CD4-positive, alpha-beta T cell treated with Interferon alpha-2 for 1 hour (primary cell): ENCODE results near the gene MPV17.
"Not testable (repeated sequence)": the region's sequence is repeated elsewhere in the genome, so short reads cannot be mapped to it uniquely, and the experiment has no call there.

Experiments
- DNase-seq, 2 donors: peaks; one replicate each; pipeline ENCODE4 v3.0.0-alpha.2; 2020 to 2022

Gene MPV17

GRCh38 chr2:27322301-27322765 lies 564 bp downstream of the MPV17 start:
- DNase-seq, result peak in 1 of 2 donors; percentile 14

- no peak for DNase-seq
Measured at GRCh38 chr2:27320958-27321543, 1.8 kb downstream of the MPV17 start.

GRCh38 chr2:27319839-27320238 lies 3.1 kb downstream of the MPV17 start:
- not testable (repeated sequence) for DNase-seq

- no peak for DNase-seq
Measured at GRCh38 chr2:27316655-27317412, 6.1 kb downstream of the MPV17 start.

GRCh38 chr2:27315122-27315521 lies 7.8 kb downstream of the MPV17 start:
- no peak for DNase-seq

GRCh38 chr2:27314709-27315108 lies 8.2 kb downstream of the MPV17 start:
- DNase-seq, result no peak

GRCh38 chr2:27313882-27314645 lies 8.8 kb downstream of the MPV17 start:
- DNase-seq, result no peak

GRCh38 chr2:27312152-27312551 lies 10.7 kb downstream of the MPV17 start:
- DNase-seq, result no peak

GRCh38 chr2:27309651-27310050 lies 13.2 kb downstream of the MPV17 start:
- DNase-seq, result no peak

GRCh38 chr2:27308359-27308881 lies 14.5 kb downstream of the MPV17 start, which contains the start of gene UCN:
TSS of gene UCN (minus strand) at chr2:27308445. CDS start at chr2:27307895, 550 bp downstream.
- DNase-seq, result no peak

GRCh38 chr2:27307545-27308358 lies 15.1 kb downstream of the MPV17 start:
- no peak for DNase-seq

- no peak for DNase-seq
Measured at GRCh38 chr2:27307287-27307544, 15.7 kb downstream of the MPV17 start.

GRCh38 chr2:27306573-27307286 lies 16.2 kb downstream of the MPV17 start:
- peak in 1 of 2 donors; percentile 22 for DNase-seq

- no peak for DNase-seq
Measured at GRCh38 chr2:27306136-27306535, 16.8 kb downstream of the MPV17 start.

- no peak for DNase-seq
Measured at GRCh38 chr2:27305516-27305915, 17.4 kb downstream of the MPV17 start.

- no peak for DNase-seq
Measured at GRCh38 chr2:27304488-27305240, 18.2 kb downstream of the MPV17 start.

GRCh38 chr2:27303093-27304025 lies 19.5 kb downstream of the MPV17 start:
- peak; percentile 48 to 70 for DNase-seq

- DNase-seq, result not testable (repeated sequence)
Measured at GRCh38 chr2:27300606-27301005, 22.3 kb downstream of the MPV17 start.

- no peak for DNase-seq
Measured at GRCh38 chr2:27298391-27299080, 24.4 kb downstream of the MPV17 start.
